HEK293 (cell line): ENCODE data around the gene COX7A1.
A peak's percentile ranks its signal among the peaks of the same experiment; 100 is the strongest.

Experiments used
- EGR2 ChIP-seq: fragments of 450-650 bp; formaldehyde crosslinking; IDR thresholded peaks from 2 replicates; pipeline ENCODE4 v1.5.1; 2016; ENCODE audit warnings: low read depth, missing biosample characterization, missing genetic modification characterization
- FEZF1 ChIP-seq: fragments of 450-650 bp; formaldehyde crosslinking; IDR thresholded peaks from 2 replicates; pipeline ENCODE4 v1.5.1; 2016; ENCODE audit warnings: missing biosample characterization, missing genetic modification characterization
- HIC1 ChIP-seq: fragments of 450-650 bp; formaldehyde crosslinking; IDR thresholded peaks from 2 replicates; pipeline ENCODE4 v1.5.1; 2016; ENCODE audit warnings: missing biosample characterization, missing genetic modification characterization
- KLF16 ChIP-seq: fragments of 450-650 bp; formaldehyde crosslinking; IDR thresholded peaks from 2 replicates; pipeline ENCODE4 v1.5.1; 2017; ENCODE audit warnings: missing biosample characterization, missing genetic modification characterization
- MEIS1 ChIP-seq: sonication (generic); formaldehyde crosslinking; IDR thresholded peaks from 2 replicates; pipeline ENCODE4 v1.8.1; 2022; ENCODE audit warnings: missing genetic modification reagents, mild to moderate bottlenecking, borderline replicate concordance
- PATZ1 ChIP-seq: fragments of 450-650 bp; formaldehyde crosslinking; IDR thresholded peaks from 2 replicates; pipeline ENCODE4 v1.5.1; 2016; ENCODE audit warnings: missing biosample characterization, missing genetic modification characterization
- SCRT1 ChIP-seq: fragments of 450-650 bp; formaldehyde crosslinking; IDR thresholded peaks from 2 replicates; pipeline ENCODE4 v1.5.1; 2016; ENCODE audit warnings: missing biosample characterization, missing genetic modification characterization, borderline replicate concordance
- WT1 ChIP-seq: fragments of 450-650 bp; formaldehyde crosslinking; IDR thresholded peaks from 2 replicates; pipeline ENCODE4 v1.5.1; 2016; ENCODE audit warnings: missing biosample characterization, missing genetic modification characterization
- YY2 ChIP-seq: fragments of 450-650 bp; formaldehyde crosslinking; IDR thresholded peaks from 2 replicates; pipeline ENCODE4 v1.5.1; 2016; ENCODE audit warnings: missing biosample characterization, missing genetic modification characterization
- ZBTB6 ChIP-seq: fragments of 450-650 bp; formaldehyde crosslinking; IDR thresholded peaks from 2 replicates; pipeline ENCODE4 v1.5.1; 2017; ENCODE audit warnings: missing biosample characterization, missing genetic modification characterization
- ZEB2 ChIP-seq: fragments of 450-650 bp; formaldehyde crosslinking; IDR thresholded peaks from 2 replicates; pipeline ENCODE4 v1.5.1; 2016; ENCODE audit warnings: missing biosample characterization, missing genetic modification characterization
- ZNF138 ChIP-seq: fragments of 450-650 bp; formaldehyde crosslinking; IDR thresholded peaks from 2 replicates; pipeline ENCODE4 v1.5.1; 2016; ENCODE audit warnings: missing biosample characterization, missing genetic modification characterization, borderline replicate concordance
- ZNF221 ChIP-seq: fragments of 450-650 bp; formaldehyde crosslinking; IDR thresholded peaks from 2 replicates; pipeline ENCODE4 v1.5.1; 2017; ENCODE audit warnings: missing biosample characterization, missing genetic modification characterization, borderline replicate concordance
- ZNF223 ChIP-seq: fragments of 450-650 bp; formaldehyde crosslinking; IDR thresholded peaks from 2 replicates; pipeline ENCODE4 v1.5.1; 2016; ENCODE audit warnings: missing biosample characterization, missing genetic modification characterization
- ZNF302 ChIP-seq: fragments of 450-650 bp; formaldehyde crosslinking; IDR thresholded peaks from 2 replicates; pipeline ENCODE4 v1.5.1; 2016; ENCODE audit warnings: missing biosample characterization, missing genetic modification characterization, low read depth
- ZNF350 ChIP-seq: fragments of 450-650 bp; formaldehyde crosslinking; IDR thresholded peaks from 2 replicates; pipeline ENCODE4 v1.5.0; 2017; ENCODE audit warnings: missing biosample characterization, mild to moderate bottlenecking, missing genetic modification characterization
- ZNF354C ChIP-seq: fragments of 450-650 bp; formaldehyde crosslinking; IDR thresholded peaks from 2 replicates; pipeline ENCODE4 v1.5.1; 2016; ENCODE audit warnings: missing biosample characterization, missing genetic modification characterization, low read depth, borderline replicate concordance
- ZNF473 ChIP-seq: fragments of 450-650 bp; formaldehyde crosslinking; IDR thresholded peaks from 2 replicates; pipeline ENCODE4 v1.5.1; 2017; ENCODE audit warnings: missing biosample characterization, missing genetic modification characterization
- ZNF549 ChIP-seq: fragments of 450-650 bp; IDR thresholded peaks from 2 replicates; pipeline ENCODE4 v1.5.1; 2018; ENCODE audit warnings: missing biosample characterization, missing genetic modification characterization, mild to moderate bottlenecking, inconsistent platforms, moderate library complexity
- ZNF560 ChIP-seq: fragments of 450-650 bp; formaldehyde crosslinking; IDR thresholded peaks from 2 replicates; pipeline ENCODE4 v1.5.1; 2017; ENCODE audit warnings: missing biosample characterization, missing genetic modification characterization, borderline replicate concordance
- ZNF830 ChIP-seq: fragments of 450-650 bp; IDR thresholded peaks from 2 replicates; pipeline ENCODE4 v1.5.0; 2018; ENCODE audit warnings: missing biosample characterization, missing genetic modification characterization, low read depth, mild to moderate bottlenecking, moderate library complexity
- TF ChIP-seq, protein P1 (sequence below): fragments of 450-650 bp; IDR thresholded peaks from 2 replicates; pipeline ENCODE4 v1.5.1; 2018; ENCODE audit warnings: missing biosample characterization, missing genetic modification characterization
- TF ChIP-seq, protein P2 (sequence below): fragments of 450-650 bp; formaldehyde crosslinking; IDR thresholded peaks from 2 replicates; pipeline ENCODE4 v1.5.1; 2016; ENCODE audit warnings: missing biosample characterization, missing genetic modification characterization
- TF ChIP-seq, protein P3 (sequence below): fragments of 450-650 bp; formaldehyde crosslinking; IDR thresholded peaks from 2 replicates; pipeline ENCODE4 v1.5.1; 2016; ENCODE audit warnings: missing biosample characterization, missing genetic modification characterization, borderline replicate concordance
- TF ChIP-seq, protein P4 (sequence below): fragments of 450-650 bp; formaldehyde crosslinking; IDR thresholded peaks from 2 replicates; pipeline ENCODE4 v1.5.1; 2016; ENCODE audit warnings: missing biosample characterization, missing genetic modification characterization

The COX7A1 gene

DNA sequence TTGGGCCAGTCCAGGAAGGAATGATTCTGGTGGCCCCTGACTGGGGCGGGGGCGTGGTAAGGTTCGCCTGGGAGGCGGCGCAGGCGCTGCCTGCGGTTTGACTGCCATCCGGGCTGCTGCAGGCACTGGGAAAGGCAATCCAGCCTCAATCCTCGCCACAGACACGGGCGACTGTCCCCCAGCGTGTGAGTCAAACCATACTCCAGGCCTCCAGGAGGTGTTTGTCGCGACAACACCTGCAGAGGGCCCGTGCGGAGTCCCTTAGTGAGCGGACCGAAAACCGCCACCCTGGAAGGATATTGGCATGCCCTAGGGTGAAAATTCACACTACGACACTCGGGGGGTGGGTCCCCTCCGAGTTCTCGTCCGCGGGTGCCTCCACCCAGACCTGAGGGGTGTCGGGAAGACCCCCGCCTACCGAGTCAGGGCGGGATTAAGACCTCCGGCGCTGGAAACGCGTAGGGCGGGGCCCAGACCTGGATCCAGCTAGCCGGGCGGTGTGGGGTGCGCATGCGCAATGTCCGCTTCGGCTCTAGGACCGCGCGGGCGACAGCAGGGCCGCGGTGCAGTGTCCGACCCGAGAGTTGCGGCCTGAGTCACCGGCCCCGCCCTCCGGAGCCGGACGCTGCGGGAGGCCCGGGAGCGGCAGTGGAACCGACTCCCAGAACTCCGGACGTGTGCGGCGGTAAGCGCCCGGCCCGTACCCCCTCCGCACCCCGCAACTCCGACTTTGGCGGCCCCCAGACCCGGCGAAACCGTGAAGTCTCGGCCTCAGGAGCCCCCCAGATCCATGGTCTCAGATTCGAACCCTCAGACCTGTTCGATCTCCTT lies 12.6 kb downstream of the COX7A1 start, which contains the start of gene CAPNS1 (continued):
- TF ChIP-seq, protein P1, sequence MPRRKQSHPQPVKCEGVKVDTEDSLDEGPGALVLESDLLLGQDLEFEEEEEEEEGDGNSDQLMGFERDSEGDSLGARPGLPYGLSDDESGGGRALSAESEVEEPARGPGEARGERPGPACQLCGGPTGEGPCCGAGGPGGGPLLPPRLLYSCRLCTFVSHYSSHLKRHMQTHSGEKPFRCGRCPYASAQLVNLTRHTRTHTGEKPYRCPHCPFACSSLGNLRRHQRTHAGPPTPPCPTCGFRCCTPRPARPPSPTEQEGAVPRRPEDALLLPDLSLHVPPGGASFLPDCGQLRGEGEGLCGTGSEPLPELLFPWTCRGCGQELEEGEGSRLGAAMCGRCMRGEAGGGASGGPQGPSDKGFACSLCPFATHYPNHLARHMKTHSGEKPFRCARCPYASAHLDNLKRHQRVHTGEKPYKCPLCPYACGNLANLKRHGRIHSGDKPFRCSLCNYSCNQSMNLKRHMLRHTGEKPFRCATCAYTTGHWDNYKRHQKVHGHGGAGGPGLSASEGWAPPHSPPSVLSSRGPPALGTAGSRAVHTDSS = no peak
- TF ChIP-seq, protein P2, sequence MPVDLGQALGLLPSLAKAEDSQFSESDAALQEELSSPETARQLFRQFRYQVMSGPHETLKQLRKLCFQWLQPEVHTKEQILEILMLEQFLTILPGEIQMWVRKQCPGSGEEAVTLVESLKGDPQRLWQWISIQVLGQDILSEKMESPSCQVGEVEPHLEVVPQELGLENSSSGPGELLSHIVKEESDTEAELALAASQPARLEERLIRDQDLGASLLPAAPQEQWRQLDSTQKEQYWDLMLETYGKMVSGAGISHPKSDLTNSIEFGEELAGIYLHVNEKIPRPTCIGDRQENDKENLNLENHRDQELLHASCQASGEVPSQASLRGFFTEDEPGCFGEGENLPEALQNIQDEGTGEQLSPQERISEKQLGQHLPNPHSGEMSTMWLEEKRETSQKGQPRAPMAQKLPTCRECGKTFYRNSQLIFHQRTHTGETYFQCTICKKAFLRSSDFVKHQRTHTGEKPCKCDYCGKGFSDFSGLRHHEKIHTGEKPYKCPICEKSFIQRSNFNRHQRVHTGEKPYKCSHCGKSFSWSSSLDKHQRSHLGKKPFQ (tag by site-specific recombination) = peak; percentile 87
- TF ChIP-seq MEIS1 (CRISPR knock-in tag) (no peak), ZNF350 (tag by site-specific recombination) (no peak), PATZ1 (tag by site-specific recombination) (peak; percentile 99), ZNF549 (tag by site-specific recombination) (no peak), HIC1 (tag by site-specific recombination) (peak; percentile 86), KLF16 (tag by site-specific recombination) (peak; percentile 99), SCRT1 (tag by site-specific recombination) (peak; percentile 17; the same call in 1 of the 2 replicates), ZNF138 (tag by site-specific recombination) (no peak), ZNF302 (tag by site-specific recombination) (no peak), ZNF223 (tag by site-specific recombination) (0 out of 2 replicates have a peak, but pooled peaks have one; percentile 9), ZNF221 (no peak; the same call in 1 of the 2 replicates), ZBTB6 (tag by site-specific recombination) (peak; percentile 82), ZNF473 (tag by site-specific recombination) (no peak), ZNF560 (tag by site-specific recombination) (no peak), FEZF1 (peak; percentile 49; the same call in 1 of the 2 replicates), WT1 (peak; percentile 89), YY2 (0 out of 2 replicates have a peak, but pooled peaks have one; percentile 42), EGR2 (tag by site-specific recombination) (peak; percentile 71), ZEB2 (peak; percentile 99), ZNF830 (tag by site-specific recombination) (no peak), ZNF354C (tag by site-specific recombination) (no peak)
- TF ChIP-seq, protein P3, sequence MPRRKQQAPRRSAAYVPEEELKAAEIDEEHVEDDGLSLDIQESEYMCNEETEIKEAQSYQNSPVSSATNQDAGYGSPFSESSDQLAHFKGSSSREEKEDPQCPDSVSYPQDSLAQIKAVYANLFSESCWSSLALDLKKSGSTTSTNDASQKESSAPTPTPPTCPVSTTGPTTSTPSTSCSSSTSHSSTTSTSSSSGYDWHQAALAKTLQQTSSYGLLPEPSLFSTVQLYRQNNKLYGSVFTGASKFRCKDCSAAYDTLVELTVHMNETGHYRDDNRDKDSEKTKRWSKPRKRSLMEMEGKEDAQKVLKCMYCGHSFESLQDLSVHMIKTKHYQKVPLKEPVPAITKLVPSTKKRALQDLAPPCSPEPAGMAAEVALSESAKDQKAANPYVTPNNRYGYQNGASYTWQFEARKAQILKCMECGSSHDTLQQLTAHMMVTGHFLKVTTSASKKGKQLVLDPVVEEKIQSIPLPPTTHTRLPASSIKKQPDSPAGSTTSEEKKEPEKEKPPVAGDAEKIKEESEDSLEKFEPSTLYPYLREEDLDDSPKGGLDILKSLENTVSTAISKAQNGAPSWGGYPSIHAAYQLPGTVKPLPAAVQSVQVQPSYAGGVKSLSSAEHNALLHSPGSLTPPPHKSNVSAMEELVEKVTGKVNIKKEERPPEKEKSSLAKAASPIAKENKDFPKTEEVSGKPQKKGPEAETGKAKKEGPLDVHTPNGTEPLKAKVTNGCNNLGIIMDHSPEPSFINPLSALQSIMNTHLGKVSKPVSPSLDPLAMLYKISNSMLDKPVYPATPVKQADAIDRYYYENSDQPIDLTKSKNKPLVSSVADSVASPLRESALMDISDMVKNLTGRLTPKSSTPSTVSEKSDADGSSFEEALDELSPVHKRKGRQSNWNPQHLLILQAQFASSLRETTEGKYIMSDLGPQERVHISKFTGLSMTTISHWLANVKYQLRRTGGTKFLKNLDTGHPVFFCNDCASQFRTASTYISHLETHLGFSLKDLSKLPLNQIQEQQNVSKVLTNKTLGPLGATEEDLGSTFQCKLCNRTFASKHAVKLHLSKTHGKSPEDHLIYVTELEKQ = peak; percentile 69; the same call in 1 of the 2 replicates
- TF ChIP-seq, protein P4, sequence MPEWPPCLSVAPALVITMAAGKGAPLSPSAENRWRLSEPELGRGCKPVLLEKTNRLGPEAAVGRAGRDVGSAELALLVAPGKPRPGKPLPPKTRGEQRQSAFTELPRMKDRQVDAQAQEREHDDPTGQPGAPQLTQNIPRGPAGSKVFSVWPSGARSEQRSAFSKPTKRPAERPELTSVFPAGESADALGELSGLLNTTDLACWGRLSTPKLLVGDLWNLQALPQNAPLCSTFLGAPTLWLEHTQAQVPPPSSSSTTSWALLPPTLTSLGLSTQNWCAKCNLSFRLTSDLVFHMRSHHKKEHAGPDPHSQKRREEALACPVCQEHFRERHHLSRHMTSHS (tag by site-specific recombination) = no peak
